HG03558 (cell line): Measurements from ENCODE around the gene FEM1A.
"Not testable (repeated sequence)": the region's sequence is repeated elsewhere in the genome, so short reads cannot be mapped to it uniquely, and the experiment has no call there.

Experiments used
- ATAC-seq: cut with Tn5 transposase; IDR thresholded peaks from one replicate; pipeline ENCODE4 v1.9.1; 2021; ENCODE audit warnings: moderate number of reproducible peaks; ENCODE audit not compliant: unreplicated experiment; ENCODE audit errors: extremely low read depth

FEM1A gene

DNA sequence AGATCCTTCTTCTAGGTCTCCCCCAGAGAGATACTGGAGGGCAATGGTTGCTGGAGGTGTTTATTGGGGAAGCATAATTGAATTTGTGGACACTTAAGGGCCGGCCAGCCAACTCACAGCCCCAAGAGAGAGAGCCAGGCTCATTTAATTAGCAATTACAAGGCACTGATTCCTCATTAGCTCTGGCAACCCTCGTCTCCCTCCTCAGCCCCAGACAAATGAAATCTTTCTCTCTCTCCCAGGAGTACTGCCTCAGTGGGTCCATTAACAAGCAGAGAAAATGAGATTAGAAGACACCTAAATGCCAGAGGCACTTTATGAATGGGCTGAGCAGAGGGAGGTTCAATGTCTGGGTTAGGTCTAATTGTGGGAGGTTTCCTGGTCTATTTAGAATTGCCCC is 19.0 kb upstream of the FEM1A start:
- no peak for ATAC-seq

DNA sequence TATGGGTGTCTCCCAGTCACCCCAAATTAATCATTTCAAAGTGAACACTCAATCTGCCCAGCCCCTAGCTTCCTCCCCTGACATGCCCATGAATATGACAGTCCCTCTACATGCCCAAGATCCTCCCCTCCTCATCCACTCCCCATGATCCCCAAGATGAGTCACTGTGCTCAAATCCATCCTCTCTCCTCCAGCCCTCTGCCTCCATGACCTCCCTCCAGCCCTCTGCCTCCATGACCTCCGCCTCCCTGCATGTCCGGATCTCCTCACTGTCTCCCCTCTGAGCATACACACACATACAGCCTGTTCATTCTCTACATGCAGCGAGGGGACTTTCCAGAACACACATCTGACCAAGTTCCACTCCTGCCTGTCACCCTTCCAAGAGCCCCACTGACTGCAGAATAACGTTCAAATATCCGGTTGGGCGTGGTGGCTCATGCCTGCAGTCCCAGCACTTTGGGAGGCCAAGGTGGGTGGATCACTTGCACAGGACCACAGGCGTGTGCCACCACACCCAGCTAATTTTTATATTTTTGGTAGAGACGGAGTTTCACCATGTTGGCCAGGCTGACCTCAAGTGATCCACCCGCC is 18.4 kb upstream of the FEM1A start:
- no peak for ATAC-seq

DNA sequence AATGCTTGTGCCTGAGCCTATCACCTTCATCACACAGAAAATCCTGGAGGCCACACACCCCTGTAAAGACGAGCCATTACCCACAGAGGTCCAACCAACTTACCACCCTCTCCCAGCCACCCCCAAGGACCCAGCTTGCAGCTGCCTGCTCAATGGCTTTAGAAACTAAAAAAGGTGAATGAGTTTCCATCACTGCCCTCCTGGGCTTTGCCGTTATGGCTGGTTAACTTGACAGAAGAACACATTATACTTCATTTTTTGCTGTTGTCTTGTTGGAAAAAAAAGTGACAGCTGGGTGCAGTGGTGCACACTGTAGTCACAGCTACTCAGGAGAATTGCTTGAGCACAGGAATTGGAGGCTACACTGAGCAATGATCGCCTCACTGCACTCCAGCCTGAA is 17.4 kb upstream of the FEM1A start:
- no peak for ATAC-seq

DNA sequence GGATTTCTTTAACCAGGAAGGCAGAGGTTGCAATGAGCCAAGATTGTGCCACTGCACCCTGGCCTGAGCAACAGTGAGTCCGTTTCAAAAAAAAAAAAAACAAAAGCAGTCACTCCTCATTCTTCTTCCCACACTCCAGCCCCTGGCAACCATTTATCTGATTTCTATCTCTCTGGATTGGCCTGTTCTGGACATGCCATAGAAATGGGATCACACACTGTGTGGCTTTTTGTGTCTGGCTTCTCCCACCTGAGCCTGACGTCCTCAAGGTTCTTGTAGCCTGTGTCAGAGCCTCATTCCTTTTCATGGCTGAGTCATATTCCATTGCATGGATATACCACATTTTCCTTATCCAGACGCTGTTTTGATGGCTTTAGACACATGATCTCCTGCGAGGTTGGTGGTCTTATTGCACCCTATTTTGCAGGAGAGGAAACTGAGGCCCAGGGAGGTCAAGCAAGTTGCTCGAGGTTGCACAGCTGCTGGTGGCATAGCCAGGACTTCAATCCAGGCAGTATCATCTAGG is 15.8 kb upstream of the FEM1A start:
- no peak for ATAC-seq

DNA sequence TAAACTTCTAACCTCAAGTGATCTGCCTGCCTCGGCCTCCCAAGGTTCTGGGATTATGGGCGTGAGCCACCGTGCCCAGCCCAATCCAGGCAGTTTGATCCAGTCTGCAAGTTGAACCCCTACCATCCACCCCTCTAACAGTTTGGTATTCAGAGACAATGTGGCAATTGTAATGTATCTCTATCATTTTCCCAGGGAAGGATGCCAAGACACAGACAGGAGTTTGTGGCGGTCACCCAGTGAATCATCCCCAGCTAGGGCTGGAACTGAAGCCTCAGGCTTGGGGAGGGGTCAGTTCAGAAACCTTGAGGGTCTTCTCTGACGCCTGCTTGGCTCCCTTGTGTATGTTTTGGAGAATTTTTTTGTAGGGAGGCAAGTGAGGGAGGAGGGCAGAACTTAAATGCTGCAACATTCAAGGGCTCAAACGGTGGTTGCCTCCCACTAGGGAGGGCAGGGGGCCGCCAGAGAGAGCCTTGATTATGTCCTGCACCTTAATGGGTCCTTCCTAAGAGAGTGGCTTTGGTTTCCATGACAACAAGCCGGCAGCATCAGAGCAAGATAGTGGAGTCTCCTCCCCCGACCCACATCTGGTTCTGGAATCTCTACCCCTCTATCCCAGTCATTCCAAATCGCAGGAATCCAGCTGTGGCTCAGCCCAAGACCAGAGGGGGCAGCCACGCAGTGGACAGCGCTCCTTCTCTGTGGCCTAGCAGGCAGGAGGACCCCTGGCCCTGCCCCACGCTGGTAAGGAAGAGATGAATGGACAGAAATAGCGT is 14.9 kb upstream of the FEM1A start:
- no peak for ATAC-seq

DNA sequence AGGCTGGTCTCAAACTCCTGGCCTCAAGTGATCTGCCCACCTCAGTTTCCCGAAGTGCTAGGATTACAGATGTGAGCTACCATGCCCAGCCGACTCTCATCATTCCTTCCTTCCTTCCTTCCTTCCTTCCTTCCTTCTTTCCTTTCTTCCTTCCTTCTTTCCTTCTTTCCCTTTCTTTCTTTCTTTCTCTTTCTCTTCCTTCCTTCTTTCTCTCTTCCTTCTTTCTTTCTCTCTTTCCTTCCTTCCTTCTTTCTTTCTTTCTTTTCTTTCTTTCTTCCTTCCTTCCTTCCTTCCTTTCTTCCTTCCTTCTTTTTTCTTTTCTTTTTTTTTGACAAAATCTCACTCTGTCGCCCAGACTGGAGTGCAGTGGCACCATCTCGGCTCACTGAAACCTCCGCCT is 13.4 kb upstream of the FEM1A start:
- ATAC-seq = not testable (repeated sequence)

DNA sequence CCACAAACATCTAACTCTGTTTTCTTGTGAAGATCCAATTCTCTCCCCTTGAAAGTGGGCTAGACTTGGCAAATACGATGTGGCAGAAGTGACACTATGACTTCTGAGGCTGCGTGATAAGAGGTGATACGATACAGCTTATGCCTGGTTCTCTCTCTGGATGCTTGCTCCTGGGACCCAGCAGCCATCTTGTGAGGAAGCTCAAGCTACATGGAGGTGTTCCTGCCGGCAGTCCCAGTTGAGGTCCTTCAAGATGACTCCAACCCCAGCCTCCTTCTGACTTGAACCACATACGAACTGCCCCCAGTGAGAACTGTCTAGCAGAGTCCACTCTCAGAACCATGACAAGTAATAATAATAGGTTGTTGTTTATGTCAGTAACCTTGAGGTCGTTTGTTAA is 10.7 kb upstream of the FEM1A start:
- no peak for ATAC-seq

DNA sequence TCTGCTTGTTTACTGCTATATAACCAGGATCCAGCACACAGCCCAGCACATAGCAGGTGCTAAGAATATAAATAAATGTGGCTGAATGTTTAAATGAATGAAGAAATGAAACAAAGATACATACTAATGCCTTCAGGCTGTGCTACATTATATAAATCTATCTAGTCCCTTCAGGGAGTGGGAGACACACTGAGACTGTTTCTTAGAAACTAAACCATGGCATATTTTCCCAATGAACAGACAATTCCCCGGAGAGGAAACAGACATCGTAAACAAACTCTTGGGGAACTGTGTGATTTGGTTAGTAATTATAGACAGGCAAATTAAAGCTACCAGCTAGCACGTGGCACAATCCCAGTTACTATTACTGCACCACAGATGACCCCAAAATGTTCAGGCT is 9.7 kb upstream of the FEM1A start:
- no peak for ATAC-seq

DNA sequence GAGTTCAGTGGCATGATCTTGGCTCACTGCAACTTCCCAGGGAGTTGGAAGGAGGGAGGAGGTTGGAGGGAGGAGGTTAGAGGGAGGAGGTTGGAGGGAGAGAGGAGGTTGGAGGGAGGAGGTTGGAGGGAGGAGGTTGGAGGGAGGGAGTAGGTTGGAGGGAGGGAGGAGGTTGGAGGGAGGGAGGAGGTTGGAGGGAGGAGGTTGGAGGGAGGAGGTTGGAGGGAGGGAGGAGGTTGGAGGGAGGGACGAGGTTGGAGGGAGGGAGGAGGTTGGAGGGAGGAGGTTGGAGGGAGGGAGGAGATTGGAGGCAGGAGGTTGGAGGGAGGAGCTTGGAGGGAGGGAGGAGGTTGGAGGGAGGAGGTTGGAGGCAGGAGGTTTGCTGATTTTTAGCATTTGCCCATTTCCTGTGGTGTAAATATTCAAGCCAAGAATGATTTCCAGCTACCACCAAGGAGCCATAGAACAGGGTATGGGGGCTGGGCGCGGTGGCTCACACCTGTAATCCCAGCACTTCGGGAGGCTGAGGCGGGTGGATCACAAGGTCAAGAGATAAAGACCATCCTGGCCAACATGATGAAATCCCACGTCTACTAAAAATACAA is 5.0 kb upstream of the FEM1A start:
- not testable (repeated sequence) for ATAC-seq

DNA sequence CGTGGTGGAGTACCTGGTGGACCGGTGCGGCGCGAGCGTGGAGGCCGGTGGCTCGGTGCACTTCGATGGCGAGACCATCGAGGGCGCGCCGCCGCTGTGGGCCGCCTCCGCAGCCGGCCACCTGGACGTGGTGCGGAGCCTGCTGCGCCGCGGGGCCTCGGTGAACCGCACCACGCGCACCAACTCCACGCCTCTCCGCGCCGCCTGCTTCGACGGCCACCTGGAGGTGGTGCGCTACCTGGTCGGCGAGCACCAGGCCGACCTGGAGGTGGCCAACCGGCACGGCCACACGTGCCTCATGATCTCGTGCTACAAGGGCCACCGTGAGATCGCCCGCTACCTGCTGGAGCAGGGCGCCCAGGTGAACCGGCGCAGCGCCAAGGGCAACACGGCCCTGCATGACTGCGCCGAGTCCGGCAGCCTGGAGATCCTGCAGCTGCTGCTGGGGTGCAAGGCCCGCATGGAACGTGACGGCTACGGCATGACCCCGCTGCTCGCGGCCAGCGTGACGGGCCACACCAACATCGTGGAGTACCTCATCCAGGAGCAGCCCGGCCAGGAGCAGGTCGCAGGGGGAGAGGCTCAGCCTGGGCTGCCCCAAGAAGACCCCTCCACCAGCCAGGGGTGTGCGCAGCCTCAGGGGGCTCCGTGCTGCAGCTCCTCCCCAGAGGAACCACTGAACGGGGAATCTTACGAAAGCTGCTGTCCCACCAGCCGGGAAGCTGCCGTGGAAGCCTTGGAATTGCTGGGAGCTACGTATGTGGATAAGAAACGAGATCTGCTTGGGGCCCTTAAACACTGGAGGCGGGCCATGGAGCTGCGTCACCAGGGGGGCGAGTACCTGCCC is 708 bp downstream of the FEM1A start:
- ATAC-seq = not testable (repeated sequence)

DNA sequence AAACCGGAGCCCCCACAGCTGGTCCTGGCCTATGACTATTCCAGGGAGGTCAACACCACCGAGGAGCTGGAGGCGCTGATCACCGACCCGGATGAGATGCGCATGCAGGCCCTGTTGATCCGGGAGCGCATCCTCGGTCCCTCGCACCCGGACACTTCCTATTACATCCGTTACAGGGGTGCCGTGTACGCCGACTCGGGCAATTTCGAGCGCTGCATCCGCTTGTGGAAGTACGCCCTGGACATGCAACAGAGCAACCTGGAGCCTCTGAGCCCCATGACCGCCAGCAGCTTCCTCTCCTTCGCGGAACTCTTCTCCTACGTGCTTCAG is 1.3 kb downstream of the FEM1A start:
- not testable (repeated sequence) for ATAC-seq

DNA sequence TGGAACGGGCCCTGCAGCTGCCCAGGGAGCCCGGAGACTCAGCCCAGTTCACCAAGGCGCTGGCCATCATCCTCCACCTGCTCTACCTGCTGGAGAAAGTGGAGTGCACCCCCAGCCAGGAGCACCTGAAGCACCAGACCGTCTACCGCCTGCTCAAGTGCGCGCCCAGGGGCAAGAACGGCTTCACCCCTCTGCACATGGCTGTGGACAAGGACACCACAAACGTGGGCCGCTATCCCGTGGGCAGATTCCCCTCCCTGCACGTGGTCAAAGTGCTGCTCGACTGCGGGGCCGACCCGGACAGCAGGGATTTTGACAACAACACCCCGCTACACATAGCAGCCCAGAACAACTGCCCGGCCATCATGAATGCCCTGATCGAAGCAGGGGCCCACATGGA is 1.7 kb downstream of the FEM1A start:
- ATAC-seq = not testable (repeated sequence)

DNA sequence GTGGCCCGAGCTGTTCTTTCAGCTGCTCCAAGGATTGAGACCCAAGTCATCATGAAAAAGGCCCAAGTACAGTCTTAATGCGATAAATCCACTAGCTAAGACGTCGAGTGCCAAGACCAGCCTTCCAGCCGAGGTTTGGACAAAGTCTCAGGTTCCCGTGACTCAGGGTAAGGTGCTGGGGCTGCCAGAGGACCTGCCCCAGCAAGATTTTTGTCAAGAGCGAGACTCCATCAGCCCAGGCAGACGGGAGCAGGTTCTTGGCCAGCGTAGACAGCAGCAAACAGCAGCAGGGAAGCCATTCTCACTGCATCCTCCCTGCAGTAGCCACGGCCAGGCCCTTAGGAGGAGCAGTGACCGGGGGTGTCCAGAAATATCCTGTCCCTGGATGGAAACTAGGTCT is 3.4 kb downstream of the FEM1A start:
- ATAC-seq = no peak

DNA sequence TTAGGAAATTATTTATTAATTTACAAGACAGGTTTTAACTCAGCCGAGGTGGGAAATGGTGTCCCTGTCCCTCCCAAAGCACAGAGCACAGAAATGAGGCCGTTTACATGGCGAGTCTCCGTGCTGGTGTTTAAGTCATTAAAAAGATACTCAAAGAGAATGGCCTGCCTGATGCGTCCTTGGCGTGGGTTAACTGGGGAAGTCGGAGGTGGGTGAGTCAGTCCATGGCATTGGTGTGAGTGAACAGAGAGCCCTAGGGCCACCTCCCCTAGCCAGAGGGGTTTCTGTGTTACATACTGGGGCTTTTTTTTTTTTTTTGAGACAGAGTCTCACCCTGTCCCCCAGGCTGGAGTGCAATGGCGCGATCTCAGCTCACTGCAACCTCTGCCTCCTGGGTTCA is 3.9 kb downstream of the FEM1A start:
- ATAC-seq = no peak

DNA sequence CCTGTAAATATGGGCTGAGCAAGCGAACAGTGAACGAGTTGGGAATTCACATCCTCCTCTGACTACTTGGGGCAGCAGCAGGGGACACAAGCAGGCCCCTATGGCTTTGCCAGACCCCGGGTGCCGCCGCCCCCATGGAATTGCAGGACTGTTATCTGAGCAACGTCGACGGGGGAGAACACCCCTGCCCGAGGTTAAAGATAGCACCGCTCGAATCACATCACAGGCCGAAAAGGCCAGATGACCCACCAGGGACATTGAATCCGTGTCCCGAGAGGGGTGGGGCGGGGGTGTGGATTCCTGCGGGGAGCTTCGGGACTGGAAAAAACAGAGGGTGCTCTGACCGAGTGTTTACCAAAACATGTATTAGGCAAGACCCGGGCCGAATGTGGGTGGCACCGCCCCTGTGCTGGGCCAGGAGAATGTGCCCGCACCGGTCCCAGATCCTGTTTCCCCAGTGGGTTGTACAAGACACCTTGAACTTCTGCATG is 9.1 kb downstream of the FEM1A start:
- no peak for ATAC-seq

DNA sequence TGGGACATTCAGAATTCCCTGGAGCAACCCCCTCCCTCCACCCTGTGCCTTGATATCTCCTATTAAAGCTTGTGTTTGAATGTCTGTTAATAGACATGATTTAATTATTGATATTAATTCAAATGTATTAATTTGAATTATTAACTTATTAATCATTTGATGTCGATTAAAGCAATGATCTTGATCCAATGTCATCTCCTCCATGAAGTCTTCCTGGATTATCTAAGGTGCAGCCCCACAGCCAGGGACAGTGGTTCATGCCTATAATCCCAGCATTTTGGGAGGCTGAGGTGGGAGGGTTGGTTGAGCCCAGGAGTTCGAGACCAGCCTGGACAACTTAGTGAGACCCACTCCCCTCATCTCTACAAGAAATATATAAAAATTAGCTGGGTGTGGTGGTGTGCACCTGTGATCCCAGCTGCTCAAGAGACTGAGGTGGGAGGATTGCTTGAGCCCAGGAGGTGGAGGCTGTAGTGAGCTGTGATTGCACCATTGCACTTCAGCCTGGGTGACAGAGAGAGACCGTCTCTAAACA is 9.6 kb downstream of the FEM1A start:
- ATAC-seq = no peak

DNA sequence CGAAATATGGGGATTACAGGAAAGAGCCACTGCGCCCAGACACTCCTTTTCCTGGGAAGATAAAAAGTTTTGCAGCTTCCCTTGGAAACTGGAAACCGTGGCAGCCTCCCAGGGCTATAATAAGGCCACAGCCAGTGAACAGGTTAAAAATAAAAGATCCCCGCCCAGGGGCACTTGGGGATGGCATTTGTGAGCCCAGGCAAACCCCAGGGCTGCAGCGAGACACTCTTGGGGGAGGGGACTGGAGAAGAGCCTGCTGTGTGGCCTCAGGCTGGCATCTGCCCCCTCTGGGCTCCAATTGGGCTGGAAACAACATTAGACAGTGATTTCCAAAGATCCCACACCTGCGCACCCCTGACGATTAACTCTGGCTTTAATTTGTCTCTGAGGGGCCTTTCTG is 11.2 kb downstream of the FEM1A start:
- no peak for ATAC-seq

DNA sequence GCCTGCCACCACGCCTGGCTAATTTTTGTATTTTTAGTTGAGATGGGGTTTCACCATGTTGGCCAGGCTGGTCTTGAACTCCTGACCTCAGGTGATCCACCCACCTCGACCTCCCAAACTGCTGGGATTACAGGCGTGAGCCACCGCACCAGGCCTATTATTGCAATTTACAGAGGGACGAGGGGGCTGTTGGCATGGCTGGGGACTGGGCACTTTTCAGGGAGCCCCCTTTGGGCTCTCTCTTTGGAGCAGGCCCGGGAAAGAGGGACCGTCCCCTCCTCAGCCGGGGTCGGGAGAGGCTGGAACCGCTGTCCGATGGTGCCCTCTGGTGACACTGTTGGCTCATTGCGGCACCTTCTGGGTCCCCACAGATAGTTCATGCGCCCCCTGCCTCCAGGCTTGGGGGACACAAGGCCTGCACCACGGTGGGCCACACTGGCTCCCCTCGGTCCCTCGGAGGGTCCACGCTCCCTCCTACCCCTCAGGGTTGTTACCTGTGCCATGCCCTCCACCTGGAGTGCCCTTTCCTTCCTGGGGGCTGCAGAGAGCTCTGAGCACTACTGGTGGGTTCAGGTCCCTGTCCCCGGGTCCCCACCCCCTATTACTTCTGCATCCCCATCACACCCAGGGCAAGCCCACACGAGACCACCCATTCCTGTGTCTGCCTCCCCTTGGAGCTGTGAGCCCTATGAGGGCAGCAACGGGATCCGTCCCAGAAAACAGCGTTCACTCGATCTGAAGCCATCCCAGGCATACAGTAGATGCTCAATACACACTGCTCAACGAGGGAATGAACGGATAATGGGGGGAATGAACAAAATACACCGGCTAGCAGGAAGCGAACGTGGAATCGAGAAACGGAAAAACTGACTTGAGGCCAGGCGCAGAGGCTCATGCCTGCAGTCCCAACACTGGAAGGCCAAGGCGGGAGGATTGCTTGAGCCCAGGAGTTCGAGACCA is 12.5 kb downstream of the FEM1A start:
- ATAC-seq = no peak

DNA sequence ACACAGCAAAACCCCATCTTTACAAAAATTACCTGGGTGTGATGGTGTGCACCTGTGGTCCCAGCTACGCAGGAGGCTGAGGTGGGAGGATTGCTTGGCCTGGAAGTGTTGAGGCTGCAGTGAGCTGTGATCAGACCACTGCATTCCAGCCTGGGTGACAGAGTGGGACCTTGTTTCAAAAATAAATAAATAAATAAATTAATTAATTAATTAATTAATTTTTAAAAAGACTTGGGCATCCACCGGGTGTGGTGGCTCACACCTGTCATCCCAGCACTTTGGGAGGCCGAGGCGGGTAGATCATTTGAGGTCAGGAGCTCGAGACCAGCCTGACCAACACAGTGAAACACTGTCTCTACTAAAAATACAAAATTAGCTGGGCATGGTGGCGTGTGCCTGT is 13.6 kb downstream of the FEM1A start:
- ATAC-seq = not testable (repeated sequence)
